WTC11 (cell line): ENCODE measurements around the gene DAND5. TPM values are rescaled to one million over a fixed set of nuclear protein-coding genes. Genes with fewer than 3 reads are reported as not detected.

Experiments
- ATAC-seq: fragments of 200-7000 bp; cut with Tn5 transposase; 2 replicates; pipeline ENCODE4 v1.10.0; 2021; ENCODE audit warnings: mild to moderate bottlenecking, moderate library complexity
- CTCF ChIA-PET: fragments of 300-600 bp; sonication (Branson Sonifier 250); formaldehyde crosslinking; loops from one replicate; lab custom pipeline; 2021; ENCODE audit warnings: antibody characterized with exemption; lab: Charles Lee
- POLR2A ChIA-PET: fragments of 350-600 bp; sonication (Branson Sonifier 250); formaldehyde crosslinking; loops from one replicate; lab custom pipeline; 2021; ENCODE audit warnings: antibody characterized with exemption; lab: Charles Lee
- DNase-seq: peaks from one replicate; pipeline ENCODE4 v3.0.0; 2021; ENCODE audit warnings: low spot score
- H3K27ac Mint-ChIP-seq: 2 replicates; pipeline ENCODE4 v1.8.0; 2021; ENCODE audit warnings: mixed read lengths
- H3K27me3 Mint-ChIP-seq: 2 replicates; pipeline ENCODE4 v1.8.0; 2021; ENCODE audit warnings: low read depth, mild to moderate bottlenecking, moderate library complexity, mixed read lengths
- H3K36me3 Mint-ChIP-seq: 2 replicates; pipeline ENCODE4 v1.8.0; 2021; ENCODE audit warnings: mixed read lengths
- H3K4me1 Mint-ChIP-seq: 2 replicates; pipeline ENCODE4 v1.8.0; 2022; ENCODE audit warnings: mixed read lengths
- H3K4me3 Mint-ChIP-seq: 2 replicates; pipeline ENCODE4 v1.8.0; 2021; ENCODE audit warnings: mild to moderate bottlenecking, moderate library complexity, mixed read lengths
- H3K9me3 Mint-ChIP-seq: 2 replicates; pipeline ENCODE4 v1.8.0; 2021; ENCODE audit warnings: mixed read lengths
- CDX4 ChIP-seq: fragments of 250-450 bp; sonication (Bioruptor Pico); IDR thresholded peaks from 2 replicates; pipeline ENCODE4 v1.9.0; 2021; ENCODE audit warnings: moderate library complexity, mild to moderate bottlenecking, inconsistent platforms, borderline replicate concordance
- CREB1 ChIP-seq: sonication (generic); formaldehyde crosslinking; IDR thresholded peaks from 2 replicates; pipeline ENCODE4 v1.8.0; 2023; ENCODE audit warnings: mild to moderate bottlenecking, missing genetic modification reagents
- HMGXB4 ChIP-seq: sonication (generic); formaldehyde crosslinking; IDR thresholded peaks from 2 replicates; pipeline ENCODE4 v1.8.1; 2023; ENCODE audit warnings: mild to moderate bottlenecking, moderate library complexity, missing genetic modification reagents
- ZNF232 ChIP-seq: sonication (generic); formaldehyde crosslinking; IDR thresholded peaks from 2 replicates; pipeline ENCODE4 v1.8.0; 2022; ENCODE audit warnings: mild to moderate bottlenecking, missing genetic modification reagents
- ZNF425 ChIP-seq: fragments of 250-450 bp; sonication (Bioruptor Pico); conservative IDR thresholded peaks from 2 replicates; pipeline ENCODE4 v1.9.0; 2021; ENCODE audit warnings: mild to moderate bottlenecking
- ZNF671 ChIP-seq: fragments of 250-450 bp; sonication (Bioruptor Pico); IDR thresholded peaks from 2 replicates; pipeline ENCODE4 v1.8.0; 2021; ENCODE audit warnings: mild to moderate bottlenecking
- total RNA-seq: library from RNA; stranded (reverse); gene quantifications from 3 replicates; pipeline ENCODE4 v1.2.3, GENCODE V29; 2021
- TF ChIP-seq, protein P1 (sequence below): sonication (generic); formaldehyde crosslinking; IDR thresholded peaks from 2 replicates; pipeline ENCODE4 v1.8.0; 2023; ENCODE audit warnings: mild to moderate bottlenecking, missing genetic modification reagents
- TF ChIP-seq, protein P2 (sequence below): fragments of 250-450 bp; sonication (Bioruptor Pico); IDR thresholded peaks from 2 replicates; pipeline ENCODE4 v1.9.0; 2021; ENCODE audit warnings: mild to moderate bottlenecking, borderline replicate concordance
- TF ChIP-seq, protein P3 (sequence below): sonication (generic); formaldehyde crosslinking; IDR thresholded peaks from 2 replicates; pipeline ENCODE4 v1.8.0; 2022; ENCODE audit warnings: mild to moderate bottlenecking, missing genetic modification reagents

The DAND5 gene
- total RNA-seq, 1 experiment from 2014 or later: 0.22 TPM

- TF ChIP-seq, protein P1, sequence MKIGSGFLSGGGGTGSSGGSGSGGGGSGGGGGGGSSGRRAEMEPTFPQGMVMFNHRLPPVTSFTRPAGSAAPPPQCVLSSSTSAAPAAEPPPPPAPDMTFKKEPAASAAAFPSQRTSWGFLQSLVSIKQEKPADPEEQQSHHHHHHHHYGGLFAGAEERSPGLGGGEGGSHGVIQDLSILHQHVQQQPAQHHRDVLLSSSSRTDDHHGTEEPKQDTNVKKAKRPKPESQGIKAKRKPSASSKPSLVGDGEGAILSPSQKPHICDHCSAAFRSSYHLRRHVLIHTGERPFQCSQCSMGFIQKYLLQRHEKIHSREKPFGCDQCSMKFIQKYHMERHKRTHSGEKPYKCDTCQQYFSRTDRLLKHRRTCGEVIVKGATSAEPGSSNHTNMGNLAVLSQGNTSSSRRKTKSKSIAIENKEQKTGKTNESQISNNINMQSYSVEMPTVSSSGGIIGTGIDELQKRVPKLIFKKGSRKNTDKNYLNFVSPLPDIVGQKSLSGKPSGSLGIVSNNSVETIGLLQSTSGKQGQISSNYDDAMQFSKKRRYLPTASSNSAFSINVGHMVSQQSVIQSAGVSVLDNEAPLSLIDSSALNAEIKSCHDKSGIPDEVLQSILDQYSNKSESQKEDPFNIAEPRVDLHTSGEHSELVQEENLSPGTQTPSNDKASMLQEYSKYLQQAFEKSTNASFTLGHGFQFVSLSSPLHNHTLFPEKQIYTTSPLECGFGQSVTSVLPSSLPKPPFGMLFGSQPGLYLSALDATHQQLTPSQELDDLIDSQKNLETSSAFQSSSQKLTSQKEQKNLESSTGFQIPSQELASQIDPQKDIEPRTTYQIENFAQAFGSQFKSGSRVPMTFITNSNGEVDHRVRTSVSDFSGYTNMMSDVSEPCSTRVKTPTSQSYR (CRISPR knock-in tag): peak; percentile 91
- peak; percentile 55; the same call in 1 of the 2 replicates for TF ChIP-seq ZNF232
These were observed 23.8 kb upstream of the DAND5 start, which contains the start of gene RAD23A (continued) for GRCh38 chr19:12945479-12946091.

DNA sequence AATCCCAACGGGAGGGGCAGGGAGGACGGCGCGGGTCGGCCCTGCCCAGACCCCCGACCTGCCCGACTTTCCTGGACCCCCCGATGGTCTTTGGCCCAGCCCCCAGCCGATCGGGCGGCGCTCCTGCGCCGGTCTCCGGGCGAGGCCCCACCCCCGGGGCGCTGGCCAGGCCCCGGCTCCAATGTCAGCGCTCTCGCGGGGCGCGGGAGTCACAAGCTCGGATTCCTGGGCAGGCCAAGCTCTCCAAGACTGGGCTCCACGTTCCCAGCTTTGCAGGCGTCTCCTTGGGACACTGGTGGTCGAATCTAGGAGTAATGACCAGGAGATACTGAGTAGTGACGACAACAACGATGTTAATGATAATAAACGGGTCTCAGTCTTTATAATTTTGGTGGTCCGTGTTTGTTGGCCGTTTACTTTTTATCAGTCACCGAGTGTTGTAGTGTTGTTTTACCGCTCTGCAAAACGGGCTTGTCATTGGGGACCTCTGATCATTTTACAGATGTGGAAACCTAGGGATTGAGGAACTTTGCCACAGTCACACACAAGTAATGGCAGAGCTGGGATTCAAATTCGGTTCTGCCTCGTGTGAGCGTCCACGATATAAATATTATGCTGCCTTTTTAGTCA lies 23.2 kb upstream of the DAND5 start:
- CTCF ChIA-PET: interaction anchor here (0.6 to 2.0 kb wide), 7 partner anchors 9 to 155 kb away, joined by 3 to 11 read pairs (median 7); partner anchors contain the start of gene GCDH
- peak; percentile 89 for DNase-seq
- peak overlapping the region; percentile 98 for H3K27ac Mint-ChIP-seq
- H3K36me3 Mint-ChIP-seq: peaks cover 70% of the 10 kb centered on the region
- no peaks in the 10 kb centered on the region for H3K9me3 Mint-ChIP-seq
- TF ChIP-seq HMGXB4 (CRISPR knock-in tag) (0 out of 2 replicates have a peak, but pooled peaks have one; percentile 28), ZNF425 (CRISPR knock-in tag) (peak; percentile 73; the same call in 1 of the 2 replicates), CDX4 (CRISPR knock-in tag) (0 out of 2 replicates have a peak, but pooled peaks have one; percentile 14), CREB1 (CRISPR knock-in tag) (no peak), ZNF671 (CRISPR knock-in tag) (peak; percentile 27; the same call in 1 of the 2 replicates)
- TF ChIP-seq, protein P2, sequence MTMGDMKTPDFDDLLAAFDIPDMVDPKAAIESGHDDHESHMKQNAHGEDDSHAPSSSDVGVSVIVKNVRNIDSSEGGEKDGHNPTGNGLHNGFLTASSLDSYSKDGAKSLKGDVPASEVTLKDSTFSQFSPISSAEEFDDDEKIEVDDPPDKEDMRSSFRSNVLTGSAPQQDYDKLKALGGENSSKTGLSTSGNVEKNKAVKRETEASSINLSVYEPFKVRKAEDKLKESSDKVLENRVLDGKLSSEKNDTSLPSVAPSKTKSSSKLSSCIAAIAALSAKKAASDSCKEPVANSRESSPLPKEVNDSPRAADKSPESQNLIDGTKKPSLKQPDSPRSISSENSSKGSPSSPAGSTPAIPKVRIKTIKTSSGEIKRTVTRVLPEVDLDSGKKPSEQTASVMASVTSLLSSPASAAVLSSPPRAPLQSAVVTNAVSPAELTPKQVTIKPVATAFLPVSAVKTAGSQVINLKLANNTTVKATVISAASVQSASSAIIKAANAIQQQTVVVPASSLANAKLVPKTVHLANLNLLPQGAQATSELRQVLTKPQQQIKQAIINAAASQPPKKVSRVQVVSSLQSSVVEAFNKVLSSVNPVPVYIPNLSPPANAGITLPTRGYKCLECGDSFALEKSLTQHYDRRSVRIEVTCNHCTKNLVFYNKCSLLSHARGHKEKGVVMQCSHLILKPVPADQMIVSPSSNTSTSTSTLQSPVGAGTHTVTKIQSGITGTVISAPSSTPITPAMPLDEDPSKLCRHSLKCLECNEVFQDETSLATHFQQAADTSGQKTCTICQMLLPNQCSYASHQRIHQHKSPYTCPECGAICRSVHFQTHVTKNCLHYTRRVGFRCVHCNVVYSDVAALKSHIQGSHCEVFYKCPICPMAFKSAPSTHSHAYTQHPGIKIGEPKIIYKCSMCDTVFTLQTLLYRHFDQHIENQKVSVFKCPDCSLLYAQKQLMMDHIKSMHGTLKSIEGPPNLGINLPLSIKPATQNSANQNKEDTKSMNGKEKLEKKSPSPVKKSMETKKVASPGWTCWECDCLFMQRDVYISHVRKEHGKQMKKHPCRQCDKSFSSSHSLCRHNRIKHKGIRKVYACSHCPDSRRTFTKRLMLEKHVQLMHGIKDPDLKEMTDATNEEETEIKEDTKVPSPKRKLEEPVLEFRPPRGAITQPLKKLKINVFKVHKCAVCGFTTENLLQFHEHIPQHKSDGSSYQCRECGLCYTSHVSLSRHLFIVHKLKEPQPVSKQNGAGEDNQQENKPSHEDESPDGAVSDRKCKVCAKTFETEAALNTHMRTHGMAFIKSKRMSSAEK (CRISPR knock-in tag): peak; percentile 56; the same call in 1 of the 2 replicates
- TF ChIP-seq, protein P3, sequence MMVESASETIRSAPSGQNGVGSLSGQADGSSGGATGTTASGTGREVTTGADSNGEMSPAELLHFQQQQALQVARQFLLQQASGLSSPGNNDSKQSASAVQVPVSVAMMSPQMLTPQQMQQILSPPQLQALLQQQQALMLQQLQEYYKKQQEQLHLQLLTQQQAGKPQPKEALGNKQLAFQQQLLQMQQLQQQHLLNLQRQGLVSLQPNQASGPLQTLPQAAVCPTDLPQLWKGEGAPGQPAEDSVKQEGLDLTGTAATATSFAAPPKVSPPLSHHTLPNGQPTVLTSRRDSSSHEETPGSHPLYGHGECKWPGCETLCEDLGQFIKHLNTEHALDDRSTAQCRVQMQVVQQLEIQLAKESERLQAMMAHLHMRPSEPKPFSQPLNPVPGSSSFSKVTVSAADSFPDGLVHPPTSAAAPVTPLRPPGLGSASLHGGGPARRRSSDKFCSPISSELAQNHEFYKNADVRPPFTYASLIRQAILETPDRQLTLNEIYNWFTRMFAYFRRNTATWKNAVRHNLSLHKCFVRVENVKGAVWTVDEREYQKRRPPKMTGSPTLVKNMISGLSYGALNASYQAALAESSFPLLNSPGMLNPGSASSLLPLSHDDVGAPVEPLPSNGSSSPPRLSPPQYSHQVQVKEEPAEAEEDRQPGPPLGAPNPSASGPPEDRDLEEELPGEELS (CRISPR knock-in tag): no peak
- H3K4me3 Mint-ChIP-seq: peak overlapping the region; percentile 90
- H3K27me3 Mint-ChIP-seq: no peaks in the 10 kb centered on the region; the same call in 1 of the 2 replicates
- POLR2A ChIA-PET: interaction anchor here (0.6 to 1.3 kb wide), 9 partner anchors 9 to 148 kb away, joined by 3 to 10 read pairs (median 4); partner anchors contain the start of genes FARSA, GADD45GIP1 and GCDH
- H3K4me1 Mint-ChIP-seq: peaks cover 14% of the 10 kb centered on the region
- peak; percentile 89 for ATAC-seq
